ENCODE results near the gene MTAP.

MTAP gene

GRCh38 chr9:21802418-21803000, at the start of gene MTAP:
Gene MTAP, plus strand, starts transcription at chr9:21802636. Its CDS starts 113 bp downstream, at chr9:21802749.
- DNase-seq (ENCODE audit: low read depth in 2 of 2) = peak; percentile 83 to 84

- no peak for DNase-seq (ENCODE audit: low read depth in 2 of 2)
Observed at GRCh38 chr9:21753523-21753922, 48.9 kb upstream of the MTAP start.

GRCh38 chr9:21754741-21755140, 47.7 kb upstream of the MTAP start:
- no peak for DNase-seq (ENCODE audit: low read depth in 2 of 2)

GRCh38 chr9:21758540-21758939, 43.9 kb upstream of the MTAP start:
- no peak for DNase-seq (ENCODE audit: low read depth in 2 of 2)

GRCh38 chr9:21761309-21761901, 41.0 kb upstream of the MTAP start:
- DNase-seq (ENCODE audit: low read depth in 2 of 2) = no peak

- no peak for DNase-seq (ENCODE audit: low read depth in 2 of 2)
Observed at GRCh38 chr9:21762064-21762463, 40.4 kb upstream of the MTAP start.

GRCh38 chr9:21764846-21765245, 37.6 kb upstream of the MTAP start:
- DNase-seq (ENCODE audit: low read depth in 2 of 2) = peak; percentile 51 to 60

- DNase-seq (ENCODE audit: low read depth in 2 of 2) = no peak
Observed at GRCh38 chr9:21766096-21766495, 36.3 kb upstream of the MTAP start.

GRCh38 chr9:21770871-21771560, 31.4 kb upstream of the MTAP start:
- peak in 1 of 2 experiments; percentile 50 for DNase-seq (ENCODE audit: low read depth in 2 of 2)

GRCh38 chr9:21777701-21778100, 24.7 kb upstream of the MTAP start:
- DNase-seq (ENCODE audit: low read depth in 2 of 2) = peak; percentile 91 to 92

GRCh38 chr9:21778304-21778703, 24.1 kb upstream of the MTAP start:
- peak; percentile 79 to 85 for DNase-seq (ENCODE audit: low read depth in 2 of 2)

GRCh38 chr9:21779397-21779796, 23.0 kb upstream of the MTAP start:
- no peak for DNase-seq (ENCODE audit: low read depth in 2 of 2)

GRCh38 chr9:21781656-21782055, 20.8 kb upstream of the MTAP start:
- no peak for DNase-seq (ENCODE audit: low read depth in 2 of 2)

- no peak for DNase-seq (ENCODE audit: low read depth in 2 of 2)
Observed at GRCh38 chr9:21782205-21782604, 20.2 kb upstream of the MTAP start.

GRCh38 chr9:21788752-21789151, 13.7 kb upstream of the MTAP start:
- no peak for DNase-seq (ENCODE audit: low read depth in 2 of 2)

- peak; percentile 76 to 78 for DNase-seq (ENCODE audit: low read depth in 2 of 2)
Observed at GRCh38 chr9:21789541-21790037, 12.8 kb upstream of the MTAP start.

- no peak for DNase-seq (ENCODE audit: low read depth in 2 of 2)
Observed at GRCh38 chr9:21795483-21795882, 7.0 kb upstream of the MTAP start.

- no peak for DNase-seq (ENCODE audit: low read depth in 2 of 2)
Observed at GRCh38 chr9:21796768-21797167, 5.7 kb upstream of the MTAP start.

- no peak for DNase-seq (ENCODE audit: low read depth in 2 of 2)
Observed at GRCh38 chr9:21800931-21801682, 1.3 kb upstream of the MTAP start.

GRCh38 chr9:21801683-21802417, 586 bp upstream of the MTAP start:
- peak; percentile 64 to 68 for DNase-seq (ENCODE audit: low read depth in 2 of 2)

GRCh38 chr9:21803649-21804048, 1.2 kb downstream of the MTAP start:
- no peak for DNase-seq (ENCODE audit: low read depth in 2 of 2)

GRCh38 chr9:21804331-21804730, 1.9 kb downstream of the MTAP start:
- DNase-seq (ENCODE audit: low read depth in 2 of 2) = no peak
